HG03139 (cell line): Measurements from ENCODE around the gene SLCO1C1.
"Not testable (repeated sequence)": the region's sequence is repeated elsewhere in the genome, so short reads cannot be mapped to it uniquely, and the experiment has no call there.

Experiments
- ATAC-seq: cut with Tn5 transposase; IDR thresholded peaks from one replicate; pipeline ENCODE4 v1.9.1; 2021; ENCODE audit not compliant: unreplicated experiment

SLCO1C1 gene, protein sequence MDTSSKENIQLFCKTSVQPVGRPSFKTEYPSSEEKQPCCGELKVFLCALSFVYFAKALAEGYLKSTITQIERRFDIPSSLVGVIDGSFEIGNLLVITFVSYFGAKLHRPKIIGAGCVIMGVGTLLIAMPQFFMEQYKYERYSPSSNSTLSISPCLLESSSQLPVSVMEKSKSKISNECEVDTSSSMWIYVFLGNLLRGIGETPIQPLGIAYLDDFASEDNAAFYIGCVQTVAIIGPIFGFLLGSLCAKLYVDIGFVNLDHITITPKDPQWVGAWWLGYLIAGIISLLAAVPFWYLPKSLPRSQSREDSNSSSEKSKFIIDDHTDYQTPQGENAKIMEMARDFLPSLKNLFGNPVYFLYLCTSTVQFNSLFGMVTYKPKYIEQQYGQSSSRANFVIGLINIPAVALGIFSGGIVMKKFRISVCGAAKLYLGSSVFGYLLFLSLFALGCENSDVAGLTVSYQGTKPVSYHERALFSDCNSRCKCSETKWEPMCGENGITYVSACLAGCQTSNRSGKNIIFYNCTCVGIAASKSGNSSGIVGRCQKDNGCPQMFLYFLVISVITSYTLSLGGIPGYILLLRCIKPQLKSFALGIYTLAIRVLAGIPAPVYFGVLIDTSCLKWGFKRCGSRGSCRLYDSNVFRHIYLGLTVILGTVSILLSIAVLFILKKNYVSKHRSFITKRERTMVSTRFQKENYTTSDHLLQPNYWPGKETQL

GRCh38 chr12:20695232-20695631 is at the start of gene SLCO1C1:
Gene SLCO1C1, plus strand, starts transcription at chr12:20695332. Its CDS starts 4,245 bp downstream, at chr12:20699577.
- no peak for ATAC-seq

- no peak for ATAC-seq
Measured at GRCh38 chr12:20646239-20646827, 48.8 kb upstream of the SLCO1C1 start.

- no peak for ATAC-seq
Measured at GRCh38 chr12:20653871-20654270, 41.3 kb upstream of the SLCO1C1 start.

GRCh38 chr12:20656600-20656999 is 38.5 kb upstream of the SLCO1C1 start:
- ATAC-seq, result no peak

- ATAC-seq, result no peak
Measured at GRCh38 chr12:20657496-20657895, 37.6 kb upstream of the SLCO1C1 start.

- no peak for ATAC-seq
Measured at GRCh38 chr12:20681334-20681733, 13.8 kb upstream of the SLCO1C1 start.

GRCh38 chr12:20696181-20696905 is 1.2 kb downstream of the SLCO1C1 start:
- ATAC-seq, result no peak

DNA sequence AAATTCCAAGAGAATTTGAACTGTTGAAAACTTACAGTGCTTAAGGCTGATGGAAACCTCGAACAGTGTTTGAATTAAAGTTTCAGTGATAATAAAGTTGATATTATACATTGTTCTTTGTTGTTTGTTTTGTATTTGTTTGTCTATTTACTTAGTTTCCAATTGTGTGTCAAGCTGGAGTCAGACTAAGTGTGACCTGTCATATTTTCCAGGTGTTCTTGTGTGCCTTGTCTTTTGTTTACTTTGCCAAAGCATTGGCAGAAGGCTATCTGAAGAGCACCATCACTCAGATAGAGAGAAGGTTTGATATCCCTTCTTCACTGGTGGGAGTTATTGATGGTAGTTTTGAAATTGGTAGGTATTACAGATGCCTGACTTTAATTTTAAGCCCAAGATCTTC is 6.0 kb downstream of the SLCO1C1 start:
- no peak for ATAC-seq

DNA sequence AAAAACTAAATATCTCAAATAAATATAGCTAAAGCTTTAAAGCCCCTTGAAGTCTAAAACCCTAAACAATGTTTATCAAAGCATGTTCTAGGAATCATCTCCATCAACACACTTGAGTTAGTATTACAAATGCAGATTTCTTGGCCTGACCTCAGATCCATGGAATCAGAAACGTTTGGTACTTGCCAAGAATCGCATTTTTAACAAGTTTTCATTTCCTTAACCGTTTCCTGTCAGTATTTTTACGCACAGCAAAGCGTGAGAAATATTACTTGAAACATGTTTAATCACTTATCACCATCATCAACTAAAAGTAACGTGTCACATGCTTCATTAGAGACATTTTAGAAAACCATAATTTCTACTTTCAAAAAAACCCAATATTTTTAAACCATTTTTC is 9.7 kb downstream of the SLCO1C1 start:
- ATAC-seq, result no peak

DNA sequence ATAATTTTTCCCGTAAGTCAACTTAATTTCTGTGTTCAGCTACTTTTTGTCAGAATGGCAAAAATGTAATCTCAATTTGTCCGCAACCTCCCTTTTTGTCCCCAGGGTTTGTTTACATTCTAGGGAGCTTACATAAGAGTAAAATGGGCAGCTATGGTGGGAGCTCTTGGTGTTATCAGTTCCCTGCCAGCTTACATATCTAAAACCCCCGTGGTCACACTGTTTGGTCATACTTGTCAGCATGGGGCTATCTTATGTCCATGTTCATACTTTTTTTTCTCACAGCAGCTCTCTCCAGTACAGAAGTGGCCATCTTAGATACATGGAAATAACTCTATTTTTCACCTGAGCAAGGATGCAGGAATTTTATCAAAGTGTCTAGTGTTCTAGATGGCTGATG is 16.7 kb downstream of the SLCO1C1 start:
- ATAC-seq, result no peak

DNA sequence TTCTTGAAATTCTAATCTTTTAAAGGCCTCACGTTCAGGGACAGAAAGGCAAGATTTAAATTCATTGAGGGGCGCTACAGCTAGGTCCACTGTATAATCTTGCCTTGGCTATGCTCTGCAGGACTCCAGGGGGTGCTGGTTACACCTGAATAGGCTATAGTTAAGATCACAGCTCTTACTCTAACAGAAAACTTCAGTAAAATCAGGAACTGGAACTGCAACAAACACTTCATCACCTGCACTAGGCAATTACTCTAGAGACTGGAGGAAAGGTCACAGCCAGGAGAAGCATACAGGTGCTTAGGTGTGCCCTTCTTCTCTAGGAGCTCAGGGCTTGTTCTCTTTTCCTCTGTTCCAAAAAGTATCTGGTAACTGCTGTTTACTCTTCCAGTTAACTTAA is 20.9 kb downstream of the SLCO1C1 start:
- ATAC-seq, result no peak

DNA sequence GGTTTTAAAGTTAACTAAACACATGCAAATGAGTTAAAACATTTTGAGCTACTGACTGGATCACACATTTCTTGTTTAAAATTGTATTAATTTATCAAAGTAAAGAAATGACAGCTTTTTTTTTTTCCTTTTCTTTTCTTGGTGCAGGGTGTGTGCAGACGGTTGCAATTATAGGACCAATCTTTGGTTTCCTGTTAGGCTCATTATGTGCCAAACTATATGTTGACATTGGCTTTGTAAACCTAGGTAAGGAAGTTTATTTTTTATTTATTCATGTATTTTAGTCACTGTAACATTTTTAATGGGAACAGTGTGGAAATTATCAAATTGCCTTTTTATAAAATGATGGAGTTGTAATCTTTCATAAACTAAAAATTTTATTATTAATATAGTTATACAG is 21.9 kb downstream of the SLCO1C1 start:
- no peak for ATAC-seq

- ATAC-seq, result no peak
Measured at GRCh38 chr12:20718294-20718693, 23.2 kb downstream of the SLCO1C1 start.

DNA sequence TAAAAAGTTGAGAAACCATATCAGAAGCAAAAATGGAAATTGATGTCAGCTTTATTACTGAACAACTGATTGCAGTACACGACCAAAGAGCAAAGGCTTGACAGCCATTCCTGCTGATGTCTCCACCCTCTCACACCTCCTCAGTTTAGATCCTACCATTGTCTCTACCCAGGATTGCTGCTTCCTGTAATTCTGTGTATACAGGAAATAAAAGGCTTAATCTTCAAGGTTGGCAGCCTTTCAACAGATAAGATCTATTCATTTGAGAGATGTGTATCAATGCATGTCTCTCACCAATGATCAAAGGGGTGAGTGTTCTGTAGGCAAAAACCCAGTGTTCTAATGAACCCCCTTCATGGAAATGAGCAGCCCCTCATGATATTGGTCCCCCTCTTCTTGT is 27.0 kb downstream of the SLCO1C1 start:
- no peak for ATAC-seq

GRCh38 chr12:20731274-20731673 is 36.1 kb downstream of the SLCO1C1 start:
- no peak for ATAC-seq

GRCh38 chr12:20740972-20741371 is 45.8 kb downstream of the SLCO1C1 start:
- ATAC-seq, result no peak

DNA sequence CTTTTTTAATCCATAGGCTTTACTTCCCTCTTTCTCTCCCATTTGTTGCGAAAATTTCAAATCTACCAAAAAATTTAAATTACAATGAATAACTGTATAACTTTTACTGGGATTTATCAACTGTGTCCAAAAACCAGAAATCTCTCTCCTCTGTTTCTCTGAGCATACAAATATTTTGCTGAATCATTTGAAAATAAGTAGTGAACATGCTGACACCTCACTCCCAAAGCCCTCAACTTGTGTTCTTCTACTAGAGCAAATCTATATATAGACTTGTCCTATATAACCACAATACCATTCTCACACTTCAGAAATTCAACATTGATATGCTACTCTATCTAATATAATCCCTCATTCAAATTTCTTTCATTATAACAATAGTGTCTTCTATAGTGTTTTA is 53.1 kb downstream of the SLCO1C1 start:
- no peak for ATAC-seq

DNA sequence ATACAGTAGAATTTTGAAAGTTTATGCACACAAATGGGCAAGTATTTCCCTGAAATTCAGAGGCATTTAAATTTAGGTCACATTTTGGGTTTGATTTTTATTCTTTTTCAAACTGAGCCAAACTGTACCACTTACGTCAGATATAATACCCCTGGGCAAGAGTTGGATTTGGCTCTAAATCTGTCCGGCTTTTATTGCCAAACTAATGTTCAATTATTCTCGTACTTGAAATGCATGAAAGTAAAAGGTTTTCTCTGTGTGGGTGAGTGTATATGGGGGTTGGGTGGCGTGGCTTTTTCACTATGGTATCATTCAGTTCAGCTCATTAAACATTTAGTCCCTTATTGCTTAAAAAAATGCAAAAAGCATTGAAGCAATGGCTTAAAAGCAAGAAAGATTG is 55.9 kb downstream of the SLCO1C1 start:
- no peak for ATAC-seq

- no peak for ATAC-seq
Measured at GRCh38 chr12:20777420-20777819, 82.3 kb downstream of the SLCO1C1 start.

GRCh38 chr12:20778969-20779368 is 83.8 kb downstream of the SLCO1C1 start:
- ATAC-seq, result no peak

DNA sequence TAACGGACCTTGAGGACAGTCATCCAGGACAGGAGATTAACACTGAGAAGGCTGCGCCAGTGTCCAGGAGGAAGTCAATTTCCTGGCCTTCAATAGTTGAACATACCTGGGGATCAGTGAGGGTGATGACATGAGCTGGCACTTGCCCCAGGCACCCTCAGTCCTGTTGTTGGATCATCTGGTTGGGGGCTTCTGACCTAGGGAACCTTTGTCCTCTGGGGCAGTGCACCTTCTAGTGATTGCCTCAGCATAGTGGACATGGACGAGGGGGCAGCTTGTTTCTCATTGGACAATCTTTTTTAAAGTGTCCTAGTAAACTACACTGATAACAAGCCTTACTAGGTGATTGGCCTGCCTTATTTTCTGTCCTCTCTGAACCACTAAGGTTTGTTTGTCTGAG is 84.8 kb downstream of the SLCO1C1 start:
- not testable (repeated sequence) for ATAC-seq
